ENCODE measurements around the gene HABP4. TPM values are rescaled to one million over a fixed set of nuclear protein-coding genes. Genes with fewer than 3 reads are reported as not detected.

HABP4 gene
- total RNA-seq, 2 experiments from 2014 or later: 13.1 to 14.1 TPM

- Mint-ChIP-seq H3K4me1 (peaks cover 6% of the 10 kb centered on the region), H3K9me3 (no peaks in the 10 kb centered on the region), H3K4me3 (no peak overlapping the region), H3K36me3 (ENCODE audit: low read depth) (no peaks in the 10 kb centered on the region), H3K27ac (no peak overlapping the region), H3K27me3 (no peaks in the 10 kb centered on the region)
- no peak for DNase-seq
- ChIA-PET POLR2A (no interaction called here), CTCF (no interaction called here)
Measured at GRCh38 chr9:96512240-96512639, 62.3 kb downstream of the HABP4 start.

- Mint-ChIP-seq H3K4me3 (no peak overlapping the region), H3K36me3 (ENCODE audit: low read depth) (no peaks in the 10 kb centered on the region), H3K27me3 (no peaks in the 10 kb centered on the region), H3K4me1 (peaks cover 6% of the 10 kb centered on the region), H3K9me3 (no peaks in the 10 kb centered on the region), H3K27ac (no peak overlapping the region)
- POLR2A ChIA-PET: no interaction called here
- DNase-seq: no peak
- CTCF ChIA-PET: interaction anchor here (1.4 kb wide), 1 partner anchor 71 kb away, joined by 3 read pairs; no protein-coding TSS in a partner anchor
Measured at GRCh38 chr9:96513622-96514021, 63.7 kb downstream of the HABP4 start.

- no peak for DNase-seq
- POLR2A ChIA-PET: no interaction called here
- Mint-ChIP-seq H3K27ac (no peak overlapping the region), H3K36me3 (ENCODE audit: low read depth) (no peaks in the 10 kb centered on the region), H3K9me3 (no peaks in the 10 kb centered on the region), H3K27me3 (no peaks in the 10 kb centered on the region), H3K4me3 (no peak overlapping the region), H3K4me1 (peaks cover 4% of the 10 kb centered on the region)
- CTCF ChIA-PET: interaction anchor here (1.4 kb wide), 1 partner anchor 72 kb away, joined by 3 read pairs; no protein-coding TSS in a partner anchor
Measured at GRCh38 chr9:96514108-96514799, 64.3 kb downstream of the HABP4 start.

- ChIA-PET POLR2A (interaction anchor here (1.1 kb wide), 1 partner anchor 9 kb away, joined by 3 read pairs; no protein-coding TSS in a partner anchor), CTCF (interaction anchor here (1.4 kb wide), 1 partner anchor 73 kb away, joined by 3 read pairs; no protein-coding TSS in a partner anchor)
- Mint-ChIP-seq H3K9me3 (no peaks in the 10 kb centered on the region), H3K27ac (no peak overlapping the region), H3K27me3 (no peaks in the 10 kb centered on the region), H3K4me1 (peaks cover 4% of the 10 kb centered on the region), H3K4me3 (no peak overlapping the region), H3K36me3 (ENCODE audit: low read depth) (no peaks in the 10 kb centered on the region)
- no peak for DNase-seq
Measured at GRCh38 chr9:96514800-96515158, 64.8 kb downstream of the HABP4 start.

- DNase-seq: no peak
- Mint-ChIP-seq H3K9me3 (no peaks in the 10 kb centered on the region), H3K36me3 (ENCODE audit: low read depth) (no peaks in the 10 kb centered on the region), H3K27ac (no peak overlapping the region), H3K27me3 (no peaks in the 10 kb centered on the region), H3K4me3 (no peak overlapping the region), H3K4me1 (no peaks in the 10 kb centered on the region)
- POLR2A ChIA-PET: interaction anchor here (1.1 kb wide), 1 partner anchor 10 kb away, joined by 3 read pairs; no protein-coding TSS in a partner anchor
- CTCF ChIA-PET: no interaction called here
Measured at GRCh38 chr9:96515621-96516470, 65.9 kb downstream of the HABP4 start.

- ChIA-PET CTCF (no interaction called here), POLR2A (no interaction called here)
- Mint-ChIP-seq H3K9me3 (no peaks in the 10 kb centered on the region), H3K27ac (no peak overlapping the region), H3K36me3 (ENCODE audit: low read depth) (no peaks in the 10 kb centered on the region), H3K4me1 (peaks cover 4% of the 10 kb centered on the region), H3K27me3 (no peaks in the 10 kb centered on the region), H3K4me3 (no peak overlapping the region)
- no peak for DNase-seq
Measured at GRCh38 chr9:96519095-96519494, 69.1 kb downstream of the HABP4 start.

- CTCF ChIA-PET: no interaction called here
Measured at GRCh38 chr9:96519787-96520186, 69.8 kb downstream of the HABP4 start.

GRCh38 chr9:96522366-96522765 is 72.4 kb downstream of the HABP4 start:
- DNase-seq: no peak
- H3K4me3 Mint-ChIP-seq: no peak overlapping the region
- ChIA-PET POLR2A (interaction anchor here (0.9 kb wide), 1 partner anchor 99 kb away, joined by 3 read pairs; no protein-coding TSS in a partner anchor), CTCF (interaction anchor here (1.6 kb wide), 1 partner anchor 195 kb away, joined by 3 read pairs; no protein-coding TSS in a partner anchor)
- no peaks in the 10 kb centered on the region for H3K36me3 Mint-ChIP-seq (ENCODE audit: low read depth)
- H3K4me1 Mint-ChIP-seq: peaks cover 4% of the 10 kb centered on the region
- H3K27me3 Mint-ChIP-seq: no peaks in the 10 kb centered on the region
- H3K9me3 Mint-ChIP-seq: no peaks in the 10 kb centered on the region
- no peak overlapping the region for H3K27ac Mint-ChIP-seq

More at GRCh38 chr9:96519787-96520186, 69.8 kb downstream of the HABP4 start:
- H3K4me3 Mint-ChIP-seq: no peak overlapping the region
- no peak for DNase-seq
- no peak overlapping the region for H3K27ac Mint-ChIP-seq
- POLR2A ChIA-PET: no interaction called here
- H3K4me1 Mint-ChIP-seq: peaks cover 4% of the 10 kb centered on the region
- no peaks in the 10 kb centered on the region for H3K9me3 Mint-ChIP-seq
- no peaks in the 10 kb centered on the region for H3K27me3 Mint-ChIP-seq
- H3K36me3 Mint-ChIP-seq (ENCODE audit: low read depth): no peaks in the 10 kb centered on the region

- no peak overlapping the region for H3K27ac Mint-ChIP-seq
- no peak for DNase-seq
- POLR2A ChIA-PET: no interaction called here
- no peak overlapping the region for H3K4me3 Mint-ChIP-seq
- peaks cover 4% of the 10 kb centered on the region for H3K4me1 Mint-ChIP-seq
- no peaks in the 10 kb centered on the region for H3K9me3 Mint-ChIP-seq
- CTCF ChIA-PET: interaction anchor here (1.6 kb wide), 1 partner anchor 196 kb away, joined by 3 read pairs; no protein-coding TSS in a partner anchor
- H3K27me3 Mint-ChIP-seq: no peaks in the 10 kb centered on the region
- H3K36me3 Mint-ChIP-seq (ENCODE audit: low read depth): no peaks in the 10 kb centered on the region
Measured at GRCh38 chr9:96523374-96523773, 73.4 kb downstream of the HABP4 start.

- no peaks in the 10 kb centered on the region for H3K9me3 Mint-ChIP-seq
- CTCF ChIA-PET: no interaction called here
- H3K27ac Mint-ChIP-seq: no peak overlapping the region
- POLR2A ChIA-PET: no interaction called here
- no peak overlapping the region for H3K4me3 Mint-ChIP-seq
- H3K36me3 Mint-ChIP-seq (ENCODE audit: low read depth): no peaks in the 10 kb centered on the region
- H3K4me1 Mint-ChIP-seq: peaks cover 4% of the 10 kb centered on the region
- no peak for DNase-seq
- no peaks in the 10 kb centered on the region for H3K27me3 Mint-ChIP-seq
Measured at GRCh38 chr9:96524045-96524444, 74.1 kb downstream of the HABP4 start.

- H3K9me3 Mint-ChIP-seq: no peaks in the 10 kb centered on the region
- DNase-seq: no peak
- no peak overlapping the region for H3K27ac Mint-ChIP-seq
- CTCF ChIA-PET: no interaction called here
- no peak overlapping the region for H3K4me3 Mint-ChIP-seq
- POLR2A ChIA-PET: no interaction called here
- H3K36me3 Mint-ChIP-seq (ENCODE audit: low read depth): no peaks in the 10 kb centered on the region
- no peaks in the 10 kb centered on the region for H3K27me3 Mint-ChIP-seq
- H3K4me1 Mint-ChIP-seq: peaks cover 4% of the 10 kb centered on the region
Measured at GRCh38 chr9:96524764-96525163, 74.8 kb downstream of the HABP4 start.

- H3K27me3 Mint-ChIP-seq: no peaks in the 10 kb centered on the region
- no peaks in the 10 kb centered on the region for H3K36me3 Mint-ChIP-seq (ENCODE audit: low read depth)
- POLR2A ChIA-PET: no interaction called here
- H3K4me3 Mint-ChIP-seq: no peak overlapping the region
- no peak for DNase-seq
- H3K27ac Mint-ChIP-seq: no peak overlapping the region
- H3K9me3 Mint-ChIP-seq: peaks cover 7% of the 10 kb centered on the region
- H3K4me1 Mint-ChIP-seq: no peaks in the 10 kb centered on the region
- CTCF ChIA-PET: interaction anchor here (1.0 kb wide), 1 partner anchor 57 kb away, joined by 3 read pairs; no protein-coding TSS in a partner anchor
Measured at GRCh38 chr9:96532173-96532572, 82.2 kb downstream of the HABP4 start.

- POLR2A ChIA-PET: no interaction called here
- Mint-ChIP-seq H3K4me1 (no peaks in the 10 kb centered on the region), H3K27ac (no peak overlapping the region), H3K9me3 (no peaks in the 10 kb centered on the region), H3K4me3 (no peak overlapping the region), H3K27me3 (no peaks in the 10 kb centered on the region), H3K36me3 (ENCODE audit: low read depth) (no peaks in the 10 kb centered on the region)
- no peak for DNase-seq
- CTCF ChIA-PET: no interaction called here
Measured at GRCh38 chr9:96540106-96540505, 90.1 kb downstream of the HABP4 start.

Measured in activated CD4-positive, alpha-beta memory T cell treated with anti-CD3 and anti-CD28 coated beads, Interleukin-2, amount 10 ng/mL, durations not matched to agents 7 days and 5 days (primary cell).